Stimulated activated memory B cell treated with anti-CD40 and anti-IgM and Interleukin-4, amounts not matched to agents 10 μg/mL and 1 μg/mL and 100 μg/mL, for 72 hours (primary cell): ENCODE data around the gene CPD.
A peak's percentile ranks its signal among the peaks of the same experiment; 100 is the strongest.

Experiments used
- ATAC-seq: fragments of 150-1000 bp; cut with Tn5 transposase; 2 replicates; pipeline ENCODE4 v1.10.0; 2021
- H3K27ac Mint-ChIP-seq: one replicate; pipeline ENCODE4 v1.8.0; 2022; ENCODE audit warnings: mild to moderate bottlenecking, mixed read lengths
- H3K27me3 Mint-ChIP-seq: one replicate; pipeline ENCODE4 v1.8.0; 2022; ENCODE audit warnings: mixed read lengths
- H3K36me3 Mint-ChIP-seq: one replicate; pipeline ENCODE4 v1.8.0; 2022; ENCODE audit warnings: mixed read lengths
- H3K4me1 Mint-ChIP-seq: one replicate; pipeline ENCODE4 v1.8.0; 2022; ENCODE audit warnings: mixed read lengths
- H3K4me3 Mint-ChIP-seq: one replicate; pipeline ENCODE4 v1.8.0; 2022; ENCODE audit warnings: mild to moderate bottlenecking, moderate library complexity, mixed read lengths
- H3K9me3 Mint-ChIP-seq: one replicate; pipeline ENCODE4 v1.8.0; 2022; ENCODE audit warnings: mixed read lengths

Gene CPD

GRCh38 chr17:30476726-30477082 lies 98.0 kb downstream of the CPD start:
- Mint-ChIP-seq H3K9me3 (no peaks in the 10 kb centered on the region), H3K36me3 (peaks cover 12% of the 10 kb centered on the region), H3K4me3 (peak overlapping the region; percentile 95), H3K4me1 (peaks cover 28% of the 10 kb centered on the region), H3K27me3 (no peaks in the 10 kb centered on the region), H3K27ac (peak overlapping the region; percentile 98)
- ATAC-seq, result no peak

DNA sequence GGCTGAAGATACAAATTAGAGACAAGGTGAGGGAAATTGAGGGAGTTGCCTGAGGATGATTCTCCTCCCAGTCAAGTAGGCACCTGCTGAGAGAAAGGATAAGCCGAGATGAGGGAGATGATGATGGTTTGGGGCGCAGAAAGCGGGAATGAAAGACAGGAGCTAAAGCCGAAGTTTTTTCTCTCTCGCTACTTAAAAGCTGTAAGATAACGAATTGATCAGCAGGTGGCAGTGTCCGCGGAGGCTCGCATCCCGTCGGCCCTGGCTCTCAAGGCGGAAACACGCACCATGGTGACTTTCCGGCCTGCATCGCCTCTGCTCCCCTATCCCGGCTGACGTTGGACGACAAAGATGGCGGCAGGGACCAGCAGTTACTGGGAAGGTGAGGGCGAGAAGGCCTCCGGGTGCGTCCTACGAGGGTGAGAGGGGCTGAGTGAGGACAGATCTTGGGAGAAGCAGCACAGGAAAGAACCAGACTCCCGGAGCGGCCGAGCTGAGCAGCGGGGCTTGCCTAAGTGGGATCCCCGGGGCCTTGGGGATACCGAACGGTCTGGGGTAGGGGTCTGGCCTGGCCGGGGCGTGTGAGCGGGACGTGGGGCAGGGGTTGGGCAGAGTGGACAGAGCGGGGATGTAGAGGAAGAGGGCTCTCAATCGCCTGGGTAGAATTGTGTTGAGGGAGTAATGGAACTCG lies 98.5 kb downstream of the CPD start, which contains the start of gene GOSR1:
Gene GOSR1 (plus strand): TSS at position 326 of the 691 bp plus-strand sequence. CDS start 26 bp downstream, at position 352.
- no peaks in the 10 kb centered on the region for H3K9me3 Mint-ChIP-seq
- peaks cover 28% of the 10 kb centered on the region for H3K4me1 Mint-ChIP-seq
- H3K27ac Mint-ChIP-seq, result peak within 1 kb of the TSS; percentile 98

DNA sequence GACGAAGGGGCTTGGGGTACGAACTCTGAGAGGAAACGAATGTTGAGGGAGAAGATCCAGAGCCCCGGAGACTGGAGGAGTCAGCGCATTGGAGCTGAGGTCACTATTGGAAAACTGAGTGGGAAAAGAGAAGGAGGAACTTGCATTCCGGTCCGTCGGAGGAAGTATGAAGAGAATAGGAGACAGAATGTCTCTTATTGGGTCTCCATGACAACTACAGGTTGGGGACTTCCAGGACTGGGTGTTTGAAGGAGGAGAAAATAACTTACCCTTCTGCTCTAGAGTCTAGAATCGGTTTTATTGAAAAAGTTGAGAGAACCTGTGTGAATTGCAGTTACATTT lies 99.0 kb downstream of the CPD start:
- peak overlapping the region; percentile 98 for H3K27ac Mint-ChIP-seq
- H3K27me3 Mint-ChIP-seq, result no peaks in the 10 kb centered on the region
- peaks cover 28% of the 10 kb centered on the region for H3K4me1 Mint-ChIP-seq
- no peaks in the 10 kb centered on the region for H3K9me3 Mint-ChIP-seq
- H3K4me3 Mint-ChIP-seq, result peak overlapping the region; percentile 95
- peaks cover 15% of the 10 kb centered on the region for H3K36me3 Mint-ChIP-seq
- peak; percentile 37 for ATAC-seq

More for the DNA sequence above, 98.5 kb downstream of the CPD start, which contains the start of gene GOSR1:
- peak; percentile 100 for ATAC-seq
- Mint-ChIP-seq H3K27me3 (no peaks in the 10 kb centered on the region), H3K36me3 (peaks cover 12% of the 10 kb centered on the region), H3K4me3 (peak within 1 kb of the TSS; percentile 95)

DNA sequence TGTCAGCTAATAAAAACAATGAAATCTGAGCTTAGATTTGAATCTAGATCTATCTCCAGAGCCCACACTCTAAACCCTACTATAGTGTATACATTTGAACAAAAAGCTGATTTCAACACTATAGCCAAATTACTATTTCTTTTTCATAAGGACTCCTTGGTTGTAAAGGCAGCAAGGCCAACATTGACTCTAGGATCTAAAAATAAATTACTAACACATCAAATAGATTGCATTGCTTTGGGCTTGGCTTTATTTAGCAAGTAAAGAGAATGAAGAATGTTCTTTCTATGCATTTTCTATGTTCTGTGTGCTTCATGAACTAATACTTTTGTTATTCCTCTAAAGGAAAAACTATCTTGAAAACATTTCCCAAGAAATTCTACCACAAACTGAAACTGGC lies 103.8 kb downstream of the CPD start:
- Mint-ChIP-seq H3K36me3 (peaks cover 50% of the 10 kb centered on the region), H3K4me3 (no peak overlapping the region), H3K4me1 (peaks cover 15% of the 10 kb centered on the region), H3K27ac (no peak overlapping the region), H3K9me3 (no peaks in the 10 kb centered on the region), H3K27me3 (no peaks in the 10 kb centered on the region)
- ATAC-seq, result no peak

GRCh38 chr17:30483159-30483558 lies 104.4 kb downstream of the CPD start:
- no peaks in the 10 kb centered on the region for H3K9me3 Mint-ChIP-seq
- no peak overlapping the region for H3K27ac Mint-ChIP-seq
- no peak overlapping the region for H3K4me3 Mint-ChIP-seq
- H3K36me3 Mint-ChIP-seq, result peaks cover 52% of the 10 kb centered on the region
- peaks cover 9% of the 10 kb centered on the region for H3K4me1 Mint-ChIP-seq
- no peaks in the 10 kb centered on the region for H3K27me3 Mint-ChIP-seq
- no peak for ATAC-seq

- H3K4me3 Mint-ChIP-seq, result no peak overlapping the region
- H3K4me1 Mint-ChIP-seq, result no peaks in the 10 kb centered on the region
- no peak for ATAC-seq
- no peaks in the 10 kb centered on the region for H3K9me3 Mint-ChIP-seq
- H3K27me3 Mint-ChIP-seq, result no peaks in the 10 kb centered on the region
- peaks cover 58% of the 10 kb centered on the region for H3K36me3 Mint-ChIP-seq
- no peak overlapping the region for H3K27ac Mint-ChIP-seq
Measured at GRCh38 chr17:30493780-30494179, 115.1 kb downstream of the CPD start.

- Mint-ChIP-seq H3K27ac (no peak overlapping the region), H3K9me3 (no peaks in the 10 kb centered on the region), H3K36me3 (peaks cover 57% of the 10 kb centered on the region), H3K4me1 (no peaks in the 10 kb centered on the region), H3K27me3 (no peaks in the 10 kb centered on the region), H3K4me3 (no peak overlapping the region)
- no peak for ATAC-seq
Measured at GRCh38 chr17:30495586-30495985, 116.9 kb downstream of the CPD start.

DNA sequence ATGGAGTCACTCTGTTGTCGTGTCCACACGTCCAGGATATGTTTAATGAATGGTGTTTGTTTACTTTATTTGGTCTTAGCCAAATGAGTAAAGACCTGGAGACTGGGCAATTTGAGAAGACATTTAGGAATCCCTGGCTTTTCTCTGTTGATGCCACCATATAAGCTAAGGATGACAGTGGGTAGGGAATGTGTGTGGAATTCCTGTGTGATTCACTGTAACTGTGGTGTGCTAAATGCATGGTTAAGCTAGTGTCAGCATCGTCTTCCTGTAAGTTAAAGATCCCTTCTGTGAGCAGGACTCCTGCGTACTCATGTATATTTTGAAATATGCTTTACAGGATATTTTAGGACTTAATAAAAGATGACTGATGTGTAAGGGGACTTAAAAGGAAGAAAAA lies 124.8 kb downstream of the CPD start:
- peaks cover 71% of the 10 kb centered on the region for H3K36me3 Mint-ChIP-seq
- H3K9me3 Mint-ChIP-seq, result no peaks in the 10 kb centered on the region
- H3K27ac Mint-ChIP-seq, result no peak overlapping the region
- no peaks in the 10 kb centered on the region for H3K27me3 Mint-ChIP-seq
- H3K4me3 Mint-ChIP-seq, result no peak overlapping the region
- H3K4me1 Mint-ChIP-seq, result no peaks in the 10 kb centered on the region
- ATAC-seq, result no peak

GRCh38 chr17:30505868-30506417 lies 127.2 kb downstream of the CPD start:
- Mint-ChIP-seq H3K27me3 (no peaks in the 10 kb centered on the region), H3K27ac (no peak overlapping the region), H3K4me1 (no peaks in the 10 kb centered on the region), H3K9me3 (no peaks in the 10 kb centered on the region), H3K36me3 (peaks cover 54% of the 10 kb centered on the region), H3K4me3 (no peak overlapping the region)
- ATAC-seq, result no peak

- H3K9me3 Mint-ChIP-seq, result no peaks in the 10 kb centered on the region
- no peaks in the 10 kb centered on the region for H3K4me1 Mint-ChIP-seq
- ATAC-seq, result no peak
- H3K27me3 Mint-ChIP-seq, result no peaks in the 10 kb centered on the region
- no peak overlapping the region for H3K4me3 Mint-ChIP-seq
- H3K27ac Mint-ChIP-seq, result no peak overlapping the region
- peaks cover 49% of the 10 kb centered on the region for H3K36me3 Mint-ChIP-seq
Measured at GRCh38 chr17:30506481-30506880, 127.8 kb downstream of the CPD start.

DNA sequence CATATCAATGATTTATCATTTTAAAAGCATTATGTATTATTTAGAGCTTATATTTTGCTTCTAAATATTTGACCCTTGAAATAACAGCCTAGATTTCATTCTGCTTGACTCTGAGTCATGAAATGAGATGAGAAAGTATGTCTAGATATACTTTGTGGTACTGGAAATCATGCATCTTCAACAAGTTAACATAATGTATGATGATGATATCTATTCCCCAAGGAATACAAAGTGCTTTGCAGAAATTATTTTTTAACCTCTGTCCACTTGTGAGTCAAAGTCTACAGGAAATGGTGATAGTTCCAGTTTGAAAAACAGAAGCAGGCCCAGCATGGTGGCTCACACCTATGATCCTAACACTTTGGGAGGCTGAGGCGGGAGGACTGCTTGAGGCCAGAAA lies 134.6 kb downstream of the CPD start:
- H3K4me3 Mint-ChIP-seq, result no peak overlapping the region
- H3K36me3 Mint-ChIP-seq, result peaks cover 39% of the 10 kb centered on the region
- no peak overlapping the region for H3K27ac Mint-ChIP-seq
- no peak for ATAC-seq
- H3K4me1 Mint-ChIP-seq, result peaks cover 12% of the 10 kb centered on the region
- no peaks in the 10 kb centered on the region for H3K27me3 Mint-ChIP-seq
- no peaks in the 10 kb centered on the region for H3K9me3 Mint-ChIP-seq

- peaks cover 45% of the 10 kb centered on the region for H3K36me3 Mint-ChIP-seq
- no peak overlapping the region for H3K27ac Mint-ChIP-seq
- H3K4me3 Mint-ChIP-seq, result no peak overlapping the region
Measured at GRCh38 chr17:30514895-30515596, 136.3 kb downstream of the CPD start.

GRCh38 chr17:30517786-30518185 lies 139.1 kb downstream of the CPD start:
- H3K27me3 Mint-ChIP-seq, result no peaks in the 10 kb centered on the region
- no peaks in the 10 kb centered on the region for H3K9me3 Mint-ChIP-seq
- H3K36me3 Mint-ChIP-seq, result peaks cover 66% of the 10 kb centered on the region
- peaks cover 8% of the 10 kb centered on the region for H3K4me1 Mint-ChIP-seq
- no peak overlapping the region for H3K4me3 Mint-ChIP-seq
- H3K27ac Mint-ChIP-seq, result no peak overlapping the region
- ATAC-seq, result no peak

More at GRCh38 chr17:30514895-30515596, 136.3 kb downstream of the CPD start:
- ATAC-seq, result no peak
- H3K4me1 Mint-ChIP-seq, result peaks cover 12% of the 10 kb centered on the region
- no peaks in the 10 kb centered on the region for H3K9me3 Mint-ChIP-seq
- H3K27me3 Mint-ChIP-seq, result no peaks in the 10 kb centered on the region

- Mint-ChIP-seq H3K27me3 (no peaks in the 10 kb centered on the region), H3K4me3 (no peak overlapping the region), H3K4me1 (peaks cover 8% of the 10 kb centered on the region), H3K9me3 (no peaks in the 10 kb centered on the region), H3K27ac (no peak overlapping the region), H3K36me3 (peaks cover 67% of the 10 kb centered on the region)
- no peak for ATAC-seq
Measured at GRCh38 chr17:30519166-30519565, 140.4 kb downstream of the CPD start.
